ENCODE results near the gene MEIS1. TPM values are rescaled to one million over a fixed set of nuclear protein-coding genes. Genes with fewer than 3 reads are reported as not detected.
"Not testable (repeated sequence)": the region's sequence is repeated elsewhere in the genome, so short reads cannot be mapped to it uniquely, and the experiment has no call there.

MEIS1 gene
- total RNA-seq, 2 donors from 2014 or later, result not detected

DNA sequence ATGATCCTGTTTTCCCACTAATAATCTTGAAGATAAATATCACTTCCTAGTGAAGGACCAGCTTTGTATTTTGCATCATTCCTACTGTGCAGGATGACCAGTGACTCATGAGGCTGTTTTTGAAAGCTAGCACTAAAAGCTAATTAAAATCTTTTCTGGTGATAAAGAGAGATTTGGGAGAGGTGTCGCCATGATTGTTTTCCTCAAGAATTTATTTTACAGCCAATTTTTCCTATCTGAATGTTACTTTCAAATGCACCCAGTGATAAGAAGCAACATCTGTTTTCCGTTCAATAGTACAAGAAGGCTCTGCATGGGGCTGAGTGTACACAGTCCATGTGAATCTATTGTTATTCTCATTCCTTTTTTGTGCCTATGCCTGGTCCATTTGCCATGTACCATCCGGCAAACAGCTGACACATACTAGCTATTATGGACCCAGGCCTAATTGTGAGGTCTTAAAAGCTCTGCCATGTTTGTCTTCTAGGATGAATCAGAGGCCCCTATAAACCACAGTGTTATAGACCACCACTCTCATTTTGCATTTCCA, 28.4 kb downstream of the MEIS1 start:
- H3K9me3 Mint-ChIP-seq, result peaks cover 10% of the 10 kb centered on the region

DNA sequence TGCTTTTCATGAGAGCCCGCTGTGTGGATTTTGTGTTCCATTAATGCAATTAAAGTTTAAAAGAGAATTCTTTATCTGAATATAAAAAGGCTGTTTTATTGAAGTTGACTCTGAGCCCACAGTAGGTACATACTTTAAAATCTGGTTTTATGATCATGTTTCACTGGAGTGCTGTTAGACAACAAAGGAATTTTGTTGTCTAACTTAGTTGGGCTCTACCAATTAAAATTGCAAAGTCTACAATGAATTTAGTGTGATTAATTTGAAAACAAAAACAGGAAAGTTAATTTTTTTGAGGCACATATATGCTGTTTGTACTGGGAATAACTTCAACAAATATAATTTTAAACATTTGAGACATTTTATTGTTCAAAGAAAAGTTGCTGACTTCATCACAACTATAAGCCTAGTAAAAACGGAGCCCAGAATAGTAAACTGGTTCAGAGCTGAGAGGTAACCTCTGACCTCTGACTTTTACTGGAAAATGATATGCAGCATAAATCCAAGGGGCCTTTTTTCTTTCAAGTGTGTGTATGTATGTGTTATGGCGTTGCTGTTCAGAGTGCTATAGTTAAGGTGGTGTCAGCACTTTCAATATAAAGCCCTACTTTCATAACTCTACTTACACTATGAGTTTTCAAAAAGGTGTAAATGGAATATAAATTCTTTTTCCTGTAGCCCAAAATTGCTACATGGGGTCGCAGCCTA, 30.2 kb downstream of the MEIS1 start:
- no peaks in the 10 kb centered on the region for H3K36me3 Mint-ChIP-seq (ENCODE audit: low read depth)
- no peak overlapping the region for H3K4me3 Mint-ChIP-seq
- no peak overlapping the region for H3K27ac Mint-ChIP-seq
- H3K4me1 Mint-ChIP-seq, result no peaks in the 10 kb centered on the region
- peaks cover 7% of the 10 kb centered on the region for H3K27me3 Mint-ChIP-seq
- no peak for ATAC-seq (replicated peaks)
- no peaks in the 10 kb centered on the region for H3K9me3 Mint-ChIP-seq

More for the DNA sequence above, 28.4 kb downstream of the MEIS1 start:
- Mint-ChIP-seq H3K4me3 (no peak overlapping the region), H3K27me3 (peaks cover 15% of the 10 kb centered on the region), H3K4me1 (no peaks in the 10 kb centered on the region), H3K27ac (no peak overlapping the region), H3K36me3 (ENCODE audit: low read depth) (no peaks in the 10 kb centered on the region)
- no peak for ATAC-seq (replicated peaks)

DNA sequence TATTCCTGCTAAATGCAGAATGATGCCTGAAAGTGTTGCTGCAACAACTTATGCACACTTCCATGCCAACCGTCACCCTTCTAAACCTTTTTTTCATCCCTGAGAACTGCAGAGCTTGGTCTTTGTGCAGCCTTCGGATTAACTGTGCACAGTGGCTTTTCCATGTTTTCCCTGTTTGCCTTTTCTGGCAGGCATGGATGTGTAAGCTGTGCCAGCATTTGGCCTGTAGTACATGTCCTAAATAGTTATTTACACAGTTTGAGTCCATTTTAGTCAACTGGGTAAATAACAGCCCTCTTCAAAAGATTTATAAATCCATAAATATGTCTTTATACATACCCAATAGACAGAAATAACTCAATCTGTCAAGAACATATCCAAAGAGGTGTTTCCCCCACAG, 31.5 kb downstream of the MEIS1 start:
- ATAC-seq (replicated peaks), result no peak
- no peaks in the 10 kb centered on the region for H3K36me3 Mint-ChIP-seq (ENCODE audit: low read depth)
- no peaks in the 10 kb centered on the region for H3K4me1 Mint-ChIP-seq

DNA sequence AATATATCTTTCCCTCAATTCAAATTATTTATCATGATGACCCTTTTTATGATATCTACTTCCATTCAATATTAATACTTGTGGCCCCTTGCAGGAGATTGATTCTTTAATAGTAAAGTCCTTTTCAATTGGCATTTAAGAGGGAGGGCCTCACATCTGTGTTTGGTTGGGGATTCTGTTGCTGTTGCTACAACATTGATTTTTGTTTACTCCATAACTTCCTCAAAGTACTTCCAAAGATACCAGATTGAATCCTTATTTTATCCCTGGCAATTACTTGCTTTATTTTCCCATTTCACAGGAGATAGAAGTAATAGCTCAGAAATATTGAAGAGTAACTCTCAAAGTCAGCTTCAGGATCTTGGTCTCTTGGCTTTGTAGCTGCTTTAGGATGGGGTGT, 32.8 kb downstream of the MEIS1 start:
- no peak for ATAC-seq (replicated peaks)
- Mint-ChIP-seq H3K27ac (no peak overlapping the region), H3K27me3 (peaks cover 7% of the 10 kb centered on the region), H3K36me3 (ENCODE audit: low read depth) (no peaks in the 10 kb centered on the region), H3K9me3 (no peaks in the 10 kb centered on the region), H3K4me3 (no peak overlapping the region), H3K4me1 (no peaks in the 10 kb centered on the region)

More for the DNA sequence above, 31.5 kb downstream of the MEIS1 start:
- Mint-ChIP-seq H3K27ac (no peak overlapping the region), H3K27me3 (peaks cover 7% of the 10 kb centered on the region), H3K9me3 (no peaks in the 10 kb centered on the region), H3K4me3 (no peak overlapping the region)

DNA sequence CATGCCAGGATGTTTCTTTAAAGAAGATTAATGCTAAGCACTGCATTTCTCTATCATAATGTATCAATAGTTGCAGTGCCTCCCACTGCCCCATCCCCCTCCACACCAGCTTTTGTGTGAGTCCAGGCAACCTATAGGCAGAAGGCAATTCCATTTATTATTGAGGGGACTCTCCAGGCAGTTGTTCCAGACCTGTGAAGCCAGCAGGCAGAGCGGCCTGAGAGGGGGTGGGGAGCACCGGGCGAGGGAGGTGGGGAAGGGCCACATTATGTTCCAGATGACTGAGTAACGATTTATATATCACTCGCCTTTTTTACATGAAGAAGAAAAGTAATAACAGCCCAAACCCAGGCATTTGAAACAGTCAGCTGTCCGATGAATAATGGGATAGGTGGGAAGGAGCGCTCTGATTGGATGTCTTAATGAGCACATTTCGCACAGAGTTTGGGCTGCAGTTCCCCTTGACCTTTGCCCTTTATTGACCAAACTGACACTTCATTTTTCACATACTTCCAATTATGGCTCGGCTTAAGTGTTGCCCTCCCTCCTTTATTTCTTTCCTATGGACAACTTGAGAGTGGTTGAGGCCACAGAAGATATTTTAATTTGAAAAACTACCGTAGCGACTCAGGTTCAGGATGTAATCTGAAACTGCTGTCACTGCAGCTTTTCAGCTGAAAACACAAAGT, 34.4 kb downstream of the MEIS1 start:
- Mint-ChIP-seq H3K4me3 (no peak overlapping the region), H3K27ac (no peak overlapping the region), H3K9me3 (no peaks in the 10 kb centered on the region), H3K36me3 (ENCODE audit: low read depth) (no peaks in the 10 kb centered on the region), H3K27me3 (peaks cover 4% of the 10 kb centered on the region), H3K4me1 (no peaks in the 10 kb centered on the region)
- no peak for ATAC-seq (replicated peaks)

DNA sequence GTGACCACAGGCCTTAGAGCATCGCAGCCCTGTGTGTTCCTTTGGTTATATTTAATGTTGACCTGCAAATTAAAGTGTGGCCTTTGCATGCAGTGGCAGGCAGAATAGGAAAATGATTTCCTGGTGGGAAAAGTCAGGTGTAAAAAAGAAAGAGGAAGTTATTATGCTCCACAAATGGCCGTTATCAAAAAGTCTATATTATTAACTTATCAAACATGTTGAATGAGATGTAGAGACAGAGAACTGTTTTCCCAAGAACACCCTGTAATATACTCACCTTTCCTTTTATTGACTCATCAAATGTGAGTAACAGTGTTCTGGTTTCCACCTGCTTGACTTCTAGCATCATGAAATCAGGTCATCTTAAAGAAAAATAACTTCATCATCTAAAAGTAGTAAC, 35.3 kb downstream of the MEIS1 start:
- H3K27ac Mint-ChIP-seq, result no peak overlapping the region
- no peak for ATAC-seq (replicated peaks)
- no peaks in the 10 kb centered on the region for H3K4me1 Mint-ChIP-seq
- H3K36me3 Mint-ChIP-seq (ENCODE audit: low read depth), result no peaks in the 10 kb centered on the region
- H3K27me3 Mint-ChIP-seq, result peaks cover 4% of the 10 kb centered on the region
- H3K4me3 Mint-ChIP-seq, result no peak overlapping the region
- H3K9me3 Mint-ChIP-seq, result no peaks in the 10 kb centered on the region

DNA sequence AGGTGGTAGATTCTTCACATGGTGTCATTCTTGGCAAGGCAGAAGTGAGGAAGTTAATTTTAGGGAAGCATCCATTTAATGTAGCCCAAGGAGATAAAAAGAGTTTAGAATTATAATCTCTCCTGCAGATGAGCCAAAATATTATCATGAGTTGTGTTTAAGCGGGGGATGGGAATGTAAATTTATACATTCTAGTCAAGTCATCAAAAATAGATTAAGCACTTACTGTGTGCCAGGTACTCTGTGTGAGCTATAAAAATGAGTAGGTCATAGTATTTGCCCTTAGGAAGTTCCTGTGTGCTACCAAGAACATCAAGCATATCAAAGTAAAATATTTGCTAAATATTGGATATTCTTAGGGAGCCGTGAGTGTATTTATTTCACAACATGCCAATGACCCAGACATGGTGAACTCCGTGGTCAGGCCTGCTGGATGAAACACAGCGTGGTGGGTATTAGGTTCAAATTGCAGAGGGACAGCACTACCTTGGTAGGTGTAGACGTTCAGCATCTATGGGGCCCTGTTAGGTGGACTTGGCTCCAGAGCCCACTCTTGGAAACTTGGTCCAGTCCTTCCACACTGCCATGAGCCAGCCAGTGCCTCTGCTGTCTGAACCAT, 37.4 kb downstream of the MEIS1 start:
- Mint-ChIP-seq H3K4me3 (no peak overlapping the region), H3K27me3 (peaks cover 4% of the 10 kb centered on the region), H3K36me3 (ENCODE audit: low read depth) (no peaks in the 10 kb centered on the region), H3K9me3 (no peaks in the 10 kb centered on the region), H3K27ac (no peak overlapping the region), H3K4me1 (no peaks in the 10 kb centered on the region)
- ATAC-seq (replicated peaks), result no peak

DNA sequence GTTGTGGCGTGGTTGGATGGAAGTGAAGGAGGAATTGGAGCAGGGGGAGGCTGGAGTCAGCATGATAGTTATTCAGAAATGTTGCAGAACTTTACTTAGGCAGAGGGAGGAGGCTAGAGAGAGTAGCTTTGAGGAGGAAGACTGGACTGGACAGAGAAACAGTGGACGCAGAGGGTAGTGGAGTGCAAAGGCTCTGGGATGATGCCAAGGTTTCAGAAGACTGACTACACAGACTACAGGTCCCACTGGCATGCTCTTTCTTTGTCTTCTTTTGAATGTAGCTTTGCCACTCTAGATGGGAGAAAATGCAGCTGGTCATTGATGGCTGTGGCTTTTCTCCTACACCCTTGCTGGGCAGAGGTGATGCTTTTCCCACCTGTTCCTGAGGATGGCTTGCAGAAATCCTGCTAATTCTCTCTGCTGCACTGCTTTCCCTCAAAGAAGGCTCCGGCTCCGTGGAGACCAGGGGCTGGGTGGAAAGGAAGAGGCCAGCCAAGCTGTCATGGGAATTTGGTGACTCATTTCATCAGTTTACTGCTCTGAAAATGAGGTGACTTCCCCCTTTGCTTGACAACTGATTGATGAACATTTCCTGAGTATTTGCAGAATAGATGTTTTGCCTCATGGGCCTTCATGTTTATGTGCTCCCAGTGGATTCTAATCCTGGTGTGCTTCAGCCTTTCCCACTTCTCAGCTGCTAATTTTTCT, 42.4 kb downstream of the MEIS1 start:
- Mint-ChIP-seq H3K4me3 (no peak overlapping the region), H3K27ac (no peak overlapping the region), H3K4me1 (no peaks in the 10 kb centered on the region), H3K9me3 (no peaks in the 10 kb centered on the region), H3K27me3 (no peaks in the 10 kb centered on the region), H3K36me3 (ENCODE audit: low read depth) (no peaks in the 10 kb centered on the region)
- ATAC-seq (replicated peaks), result no peak

DNA sequence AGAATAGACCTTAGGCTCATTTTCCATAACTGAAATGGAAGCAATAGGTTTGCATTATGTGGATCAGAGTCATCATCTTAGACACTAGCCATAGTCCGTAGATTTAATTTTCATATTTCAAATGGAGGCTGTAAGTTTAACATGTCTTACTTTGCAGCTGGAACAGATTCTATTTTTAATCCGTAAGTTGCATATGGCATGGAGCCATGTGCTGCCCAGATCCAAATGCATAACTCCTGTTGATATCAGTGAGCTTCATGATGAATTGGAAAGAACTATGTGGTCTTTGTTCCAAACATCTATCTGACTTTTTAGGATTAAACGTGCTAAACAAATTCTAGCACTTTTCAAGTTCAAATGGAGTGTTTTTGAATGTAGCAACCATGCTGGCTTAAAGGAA, 43.4 kb downstream of the MEIS1 start:
- Mint-ChIP-seq H3K9me3 (no peaks in the 10 kb centered on the region), H3K4me1 (no peaks in the 10 kb centered on the region), H3K4me3 (no peak overlapping the region), H3K36me3 (ENCODE audit: low read depth) (no peaks in the 10 kb centered on the region), H3K27ac (no peak overlapping the region), H3K27me3 (no peaks in the 10 kb centered on the region)
- no peak for ATAC-seq (replicated peaks)

DNA sequence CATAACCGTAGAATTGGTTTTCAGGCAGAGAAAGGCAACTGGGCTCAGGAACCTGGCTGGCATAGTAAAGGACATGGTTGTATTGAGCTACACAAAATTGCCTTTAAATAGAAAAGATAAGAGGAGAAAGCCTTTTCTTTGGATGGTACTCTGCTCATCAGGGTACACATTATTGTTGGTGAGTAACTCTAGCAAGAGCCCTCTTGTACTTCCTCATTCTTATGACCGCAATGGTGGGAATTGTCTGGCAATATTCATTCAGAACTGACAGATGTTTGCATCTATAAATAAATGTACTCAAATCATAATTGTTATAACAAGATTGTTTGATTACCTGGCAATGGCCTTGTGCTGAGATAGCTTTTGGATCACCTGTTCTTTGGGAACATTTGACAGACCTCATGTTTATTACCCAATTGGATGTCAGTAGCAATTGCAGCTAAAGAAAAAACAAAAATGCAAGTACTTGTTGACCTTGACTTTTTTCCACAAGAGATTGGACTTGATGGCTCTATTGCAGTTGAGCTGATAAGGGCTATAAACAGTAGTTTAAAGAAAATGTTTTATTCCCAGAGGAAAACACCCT, 43.9 kb downstream of the MEIS1 start:
- no peak for ATAC-seq (replicated peaks)

DNA sequence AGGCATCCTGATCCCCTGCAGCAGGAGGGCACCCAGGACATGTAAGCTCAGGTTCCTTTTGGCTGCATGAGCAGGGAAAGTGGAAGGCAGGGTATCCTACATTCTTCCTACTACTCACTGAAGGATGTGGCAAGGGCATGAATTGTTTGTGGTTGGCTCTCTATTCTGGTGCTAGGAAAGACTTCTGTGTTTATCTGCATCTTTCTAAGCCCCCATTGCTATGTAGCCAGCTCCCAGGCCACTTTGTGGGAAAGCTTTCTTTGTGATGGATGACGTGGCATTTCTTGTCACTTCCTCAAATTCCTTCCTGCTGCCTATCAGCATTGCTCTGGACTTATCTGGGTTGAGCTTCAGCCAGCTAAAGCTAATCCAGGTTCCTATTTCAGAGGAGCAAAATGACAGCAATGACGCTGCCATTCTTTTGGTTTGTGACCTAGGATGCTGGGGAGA, 46.2 kb downstream of the MEIS1 start:
- H3K4me3 Mint-ChIP-seq, result no peak overlapping the region
- no peaks in the 10 kb centered on the region for H3K27me3 Mint-ChIP-seq
- ATAC-seq (replicated peaks), result no peak
- H3K4me1 Mint-ChIP-seq, result no peaks in the 10 kb centered on the region
- no peak overlapping the region for H3K27ac Mint-ChIP-seq
- H3K36me3 Mint-ChIP-seq (ENCODE audit: low read depth), result no peaks in the 10 kb centered on the region
- no peaks in the 10 kb centered on the region for H3K9me3 Mint-ChIP-seq

More for the DNA sequence above, 43.9 kb downstream of the MEIS1 start:
- H3K27me3 Mint-ChIP-seq, result no peaks in the 10 kb centered on the region
- H3K27ac Mint-ChIP-seq, result no peak overlapping the region
- H3K4me3 Mint-ChIP-seq, result no peak overlapping the region
- H3K9me3 Mint-ChIP-seq, result no peaks in the 10 kb centered on the region
- H3K36me3 Mint-ChIP-seq (ENCODE audit: low read depth), result no peaks in the 10 kb centered on the region
- H3K4me1 Mint-ChIP-seq, result no peaks in the 10 kb centered on the region

DNA sequence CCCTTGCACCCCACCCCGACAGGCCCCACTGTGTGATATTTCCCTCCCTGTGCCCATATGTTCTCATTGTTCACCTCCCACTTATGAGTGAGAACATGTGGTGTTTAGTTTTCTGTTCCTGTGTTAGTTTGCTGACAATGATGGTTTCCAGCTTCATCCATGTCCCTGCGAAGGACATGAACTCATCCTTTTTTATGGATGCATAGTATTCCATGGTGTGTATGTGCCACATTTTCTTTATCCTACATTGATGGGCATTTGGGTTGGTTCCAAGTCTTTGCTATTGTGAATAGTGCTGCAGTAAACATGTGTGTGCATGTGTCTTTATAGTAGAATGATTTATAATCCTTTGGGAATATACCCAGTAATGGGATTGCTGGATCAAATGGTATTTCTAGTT, 50.3 kb downstream of the MEIS1 start:
- not testable (repeated sequence) for H3K9me3 Mint-ChIP-seq; H3K27me3 Mint-ChIP-seq; H3K4me1 Mint-ChIP-seq; H3K27ac Mint-ChIP-seq; ATAC-seq (replicated peaks); H3K4me3 Mint-ChIP-seq; H3K36me3 Mint-ChIP-seq (ENCODE audit: low read depth)

DNA sequence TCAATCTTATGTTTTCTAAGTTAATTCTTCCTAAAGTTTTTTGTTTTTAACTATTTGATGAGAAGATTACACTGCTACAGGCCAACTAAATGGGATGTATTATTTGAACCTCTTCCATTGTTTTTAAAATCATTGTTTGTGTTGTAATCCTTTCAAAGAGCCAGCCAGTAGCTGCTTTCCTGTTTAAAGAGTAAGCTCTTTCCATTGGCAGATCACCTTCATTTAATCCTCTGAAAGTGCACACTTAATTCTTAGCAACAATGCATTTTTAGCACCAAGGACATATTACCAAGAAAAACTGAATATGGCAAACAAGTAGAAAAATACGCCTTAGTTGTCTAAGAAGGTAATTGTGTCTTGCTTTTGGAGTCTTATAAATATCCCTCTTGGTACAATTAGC, 54.0 kb downstream of the MEIS1 start:
- no peak overlapping the region for H3K27ac Mint-ChIP-seq
- no peaks in the 10 kb centered on the region for H3K4me1 Mint-ChIP-seq
- no peaks in the 10 kb centered on the region for H3K27me3 Mint-ChIP-seq
- no peak for ATAC-seq (replicated peaks)
- H3K4me3 Mint-ChIP-seq, result no peak overlapping the region
- no peaks in the 10 kb centered on the region for H3K9me3 Mint-ChIP-seq
- no peaks in the 10 kb centered on the region for H3K36me3 Mint-ChIP-seq (ENCODE audit: low read depth)

DNA sequence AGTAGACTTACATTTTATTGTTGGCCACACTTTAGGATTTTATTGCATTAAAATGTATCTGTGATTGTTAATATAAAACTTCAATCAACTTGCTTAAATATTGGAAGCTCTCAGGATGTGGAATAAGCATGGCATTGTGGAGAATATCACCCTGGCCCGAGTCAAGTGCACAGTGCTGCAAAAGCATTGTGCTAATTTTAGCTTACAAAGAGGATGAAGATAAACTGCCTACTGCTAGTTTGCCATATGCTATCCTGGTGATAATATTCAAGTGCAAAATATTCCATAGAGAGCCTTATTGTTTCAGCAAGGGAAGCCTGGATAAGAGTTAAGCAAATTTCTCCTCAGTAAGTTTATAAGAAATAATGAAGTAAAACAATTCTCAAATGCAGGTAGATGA, 54.5 kb downstream of the MEIS1 start:
- Mint-ChIP-seq H3K36me3 (ENCODE audit: low read depth) (no peaks in the 10 kb centered on the region), H3K27me3 (no peaks in the 10 kb centered on the region), H3K4me1 (no peaks in the 10 kb centered on the region), H3K4me3 (no peak overlapping the region), H3K27ac (no peak overlapping the region), H3K9me3 (no peaks in the 10 kb centered on the region)
- no peak for ATAC-seq (replicated peaks)

Measured in activated T-helper 17 cell treated with anti-CD3 and anti-CD28 coated beads, Interleukin-2, amount 50 U/mL, for 72 hours (primary cell).